Measurements from ENCODE around the gene PIGM.

PIGM gene

GRCh38 chr1:160022330-160023310 is 9.2 kb downstream of the PIGM start:
- in situ Hi-C loops (cut with MboI; ENCODE audit: low sequenced_read_pairs, unreplicated experiment) = loop anchor here (25.0 kb wide), 1 partner anchor 235 kb away; the partner anchor contains the start of gene DUSP23
- TF ChIP-seq, protein P1, sequence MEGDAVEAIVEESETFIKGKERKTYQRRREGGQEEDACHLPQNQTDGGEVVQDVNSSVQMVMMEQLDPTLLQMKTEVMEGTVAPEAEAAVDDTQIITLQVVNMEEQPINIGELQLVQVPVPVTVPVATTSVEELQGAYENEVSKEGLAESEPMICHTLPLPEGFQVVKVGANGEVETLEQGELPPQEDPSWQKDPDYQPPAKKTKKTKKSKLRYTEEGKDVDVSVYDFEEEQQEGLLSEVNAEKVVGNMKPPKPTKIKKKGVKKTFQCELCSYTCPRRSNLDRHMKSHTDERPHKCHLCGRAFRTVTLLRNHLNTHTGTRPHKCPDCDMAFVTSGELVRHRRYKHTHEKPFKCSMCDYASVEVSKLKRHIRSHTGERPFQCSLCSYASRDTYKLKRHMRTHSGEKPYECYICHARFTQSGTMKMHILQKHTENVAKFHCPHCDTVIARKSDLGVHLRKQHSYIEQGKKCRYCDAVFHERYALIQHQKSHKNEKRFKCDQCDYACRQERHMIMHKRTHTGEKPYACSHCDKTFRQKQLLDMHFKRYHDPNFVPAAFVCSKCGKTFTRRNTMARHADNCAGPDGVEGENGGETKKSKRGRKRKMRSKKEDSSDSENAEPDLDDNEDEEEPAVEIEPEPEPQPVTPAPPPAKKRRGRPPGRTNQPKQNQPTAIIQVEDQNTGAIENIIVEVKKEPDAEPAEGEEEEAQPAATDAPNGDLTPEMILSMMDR (IDR thresholded peaks at IDR 0.05; ENCODE audit: borderline replicate concordance, control extremely low read depth, extremely low read depth, insufficient read depth, missing control alignments) = no peak
- DNase-seq (ENCODE audit: low spot score) = no peak

GRCh38 chr1:160021376-160022074 is 10.3 kb downstream of the PIGM start:
- TF ChIP-seq, protein P1 (IDR thresholded peaks at IDR 0.05; ENCODE audit: borderline replicate concordance, control extremely low read depth, extremely low read depth, insufficient read depth, missing control alignments) = no peak
- in situ Hi-C loops (cut with MboI; ENCODE audit: low sequenced_read_pairs, unreplicated experiment) = loop anchor here (25.0 kb wide), 1 partner anchor 234 kb away; the partner anchor contains the start of gene DUSP23
- no peak for DNase-seq (ENCODE audit: low spot score)

DNA sequence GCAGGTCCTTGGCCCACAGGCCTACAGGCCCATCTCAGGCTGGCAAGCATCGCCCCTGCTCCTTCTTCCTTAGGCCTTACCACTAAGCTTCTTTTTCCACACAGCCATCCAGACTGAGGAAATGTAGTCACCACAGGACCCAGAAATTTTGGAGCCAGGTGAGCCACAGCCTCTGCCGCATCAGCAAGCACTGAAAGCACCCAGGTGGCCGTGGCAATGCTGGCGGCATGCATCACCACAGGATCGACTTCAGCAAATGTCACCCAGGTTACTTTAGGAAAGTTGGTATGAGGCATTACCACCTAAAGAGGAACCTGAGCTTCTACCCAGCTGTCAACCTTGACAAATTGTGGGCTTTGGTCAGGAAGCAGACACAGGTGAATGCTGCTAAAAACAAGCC is 11.6 kb downstream of the PIGM start:
- DNase-seq (ENCODE audit: low spot score) = no peak
- TF ChIP-seq, protein P1 (IDR thresholded peaks at IDR 0.05; ENCODE audit: borderline replicate concordance, control extremely low read depth, extremely low read depth, insufficient read depth, missing control alignments) = no peak
- in situ Hi-C loops (cut with MboI; ENCODE audit: low sequenced_read_pairs, unreplicated experiment) = loop anchor here (25.0 kb wide), 1 partner anchor 233 kb away; the partner anchor contains the start of gene DUSP23

GRCh38 chr1:160018900-160019299 is 12.9 kb downstream of the PIGM start:
- TF ChIP-seq, protein P1 (IDR thresholded peaks at IDR 0.05; ENCODE audit: borderline replicate concordance, control extremely low read depth, extremely low read depth, insufficient read depth, missing control alignments) = no peak
- DNase-seq (ENCODE audit: low spot score) = no peak
- in situ Hi-C loops (cut with MboI; ENCODE audit: low sequenced_read_pairs, unreplicated experiment) = loop anchor here (25.0 kb wide), 1 partner anchor 232 kb away; the partner anchor contains the start of gene DUSP23

- in situ Hi-C loops (cut with MboI; ENCODE audit: low sequenced_read_pairs, unreplicated experiment) = loop anchor here (25.0 kb wide), 1 partner anchor 231 kb away; the partner anchor contains the start of gene DUSP23
- TF ChIP-seq, protein P1 (IDR thresholded peaks at IDR 0.05; ENCODE audit: borderline replicate concordance, control extremely low read depth, extremely low read depth, insufficient read depth, missing control alignments) = no peak
- DNase-seq (ENCODE audit: low spot score) = no peak
These were observed 13.4 kb downstream of the PIGM start for GRCh38 chr1:160018347-160018746.

DNA sequence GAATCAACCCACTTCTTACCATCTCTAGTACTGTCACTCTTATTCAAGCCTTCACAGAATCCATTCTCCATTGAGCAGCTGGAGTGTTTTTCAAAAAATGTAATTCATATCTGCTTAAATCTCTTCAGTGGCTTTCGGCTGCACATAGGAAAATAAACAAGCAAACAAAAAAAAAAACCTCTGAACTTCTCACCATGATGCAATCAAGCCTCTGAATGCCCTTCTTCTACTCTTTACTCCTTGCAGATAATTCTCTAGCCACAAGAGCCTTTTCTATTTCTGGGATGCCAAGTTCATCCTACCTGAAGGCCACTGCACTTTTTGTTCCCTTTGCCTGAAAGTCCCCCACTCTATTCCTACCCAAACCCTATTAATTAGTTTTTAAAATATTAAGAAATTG is 14.2 kb downstream of the PIGM start:
- no peak for DNase-seq (ENCODE audit: low spot score)
- TF ChIP-seq, protein P1 (IDR thresholded peaks at IDR 0.05; ENCODE audit: borderline replicate concordance, control extremely low read depth, extremely low read depth, insufficient read depth, missing control alignments) = no peak
- in situ Hi-C loops (cut with MboI; ENCODE audit: low sequenced_read_pairs, unreplicated experiment) = loop anchor here (25.0 kb wide), 1 partner anchor 230 kb away; the partner anchor contains the start of gene DUSP23

All from GM13976 (cell line).